ENCODE results near the gene POLD4. TPM values are rescaled to one million over a fixed set of nuclear protein-coding genes. Genes with fewer than 3 reads are reported as not detected.

The POLD4 gene
- total RNA-seq, 2 experiments from 2014 or later: 52.7 to 53.7 TPM

GRCh38 chr11:67366961-67367760 lies 13.8 kb upstream of the POLD4 start:
- POLR2A ChIA-PET: no interaction called here
- DNase-seq: no peak
- Mint-ChIP-seq H3K4me1 (peaks cover 47% of the 10 kb centered on the region), H3K27me3 (peaks cover 61% of the 10 kb centered on the region), H3K27ac (no peak overlapping the region), H3K36me3 (ENCODE audit: low read depth) (no peaks in the 10 kb centered on the region), H3K4me3 (no peak overlapping the region), H3K9me3 (no peaks in the 10 kb centered on the region)
- CTCF ChIA-PET: interaction anchor here (0.9 to 38.4 kb wide), 3 partner anchors 4 to 21 kb away, joined by 3 to 841 read pairs (median 841); partner anchors contain the start of genes CLCF1, POLD4, PPP1CA and RAD9A

DNA sequence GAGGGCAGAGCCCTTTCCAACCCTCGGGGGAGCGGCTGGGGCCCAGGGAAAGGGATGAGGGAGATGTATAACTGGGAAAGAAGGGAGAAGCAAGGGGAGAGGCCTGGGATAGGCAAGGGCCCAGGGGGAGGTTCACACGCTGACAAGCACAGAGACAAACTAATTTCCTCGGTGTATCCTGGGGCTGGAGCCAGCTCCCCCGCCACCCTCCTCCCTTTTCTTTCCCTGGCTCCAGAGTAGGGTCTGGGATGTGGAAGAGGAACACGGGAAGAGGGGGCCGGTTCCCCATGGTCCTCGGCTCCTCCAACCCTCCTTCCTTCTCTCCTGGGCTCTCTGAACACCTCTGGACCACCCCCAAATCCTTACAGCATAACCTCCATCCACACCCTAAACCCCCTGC lies 13.2 kb upstream of the POLD4 start:
- POLR2A ChIA-PET: no interaction called here
- CTCF ChIA-PET: interaction anchor here (0.7 to 30.3 kb wide), 3 partner anchors 9 to 20 kb away, joined by 3 to 841 read pairs (median 3); partner anchors contain the start of genes CLCF1, PPP1CA, RAD9A and TBC1D10C
- no peak for DNase-seq
- Mint-ChIP-seq H3K9me3 (no peaks in the 10 kb centered on the region), H3K4me1 (peaks cover 44% of the 10 kb centered on the region), H3K4me3 (no peak overlapping the region), H3K27ac (no peak overlapping the region), H3K36me3 (ENCODE audit: low read depth) (no peaks in the 10 kb centered on the region), H3K27me3 (peaks cover 60% of the 10 kb centered on the region)

GRCh38 chr11:67365736-67366444 lies 12.5 kb upstream of the POLD4 start:
- H3K27me3 Mint-ChIP-seq: peaks cover 58% of the 10 kb centered on the region
- CTCF ChIA-PET: interaction anchor here (0.7 to 30.3 kb wide), 4 partner anchors 8 to 20 kb away, joined by 3 to 841 read pairs (median 24); partner anchors contain the start of genes CLCF1, POLD4, PPP1CA and RAD9A
- no peak overlapping the region for H3K27ac Mint-ChIP-seq
- peaks cover 41% of the 10 kb centered on the region for H3K4me1 Mint-ChIP-seq
- DNase-seq: no peak
- POLR2A ChIA-PET: no interaction called here
- no peaks in the 10 kb centered on the region for H3K9me3 Mint-ChIP-seq
- no peaks in the 10 kb centered on the region for H3K36me3 Mint-ChIP-seq (ENCODE audit: low read depth)
- no peak overlapping the region for H3K4me3 Mint-ChIP-seq

DNA sequence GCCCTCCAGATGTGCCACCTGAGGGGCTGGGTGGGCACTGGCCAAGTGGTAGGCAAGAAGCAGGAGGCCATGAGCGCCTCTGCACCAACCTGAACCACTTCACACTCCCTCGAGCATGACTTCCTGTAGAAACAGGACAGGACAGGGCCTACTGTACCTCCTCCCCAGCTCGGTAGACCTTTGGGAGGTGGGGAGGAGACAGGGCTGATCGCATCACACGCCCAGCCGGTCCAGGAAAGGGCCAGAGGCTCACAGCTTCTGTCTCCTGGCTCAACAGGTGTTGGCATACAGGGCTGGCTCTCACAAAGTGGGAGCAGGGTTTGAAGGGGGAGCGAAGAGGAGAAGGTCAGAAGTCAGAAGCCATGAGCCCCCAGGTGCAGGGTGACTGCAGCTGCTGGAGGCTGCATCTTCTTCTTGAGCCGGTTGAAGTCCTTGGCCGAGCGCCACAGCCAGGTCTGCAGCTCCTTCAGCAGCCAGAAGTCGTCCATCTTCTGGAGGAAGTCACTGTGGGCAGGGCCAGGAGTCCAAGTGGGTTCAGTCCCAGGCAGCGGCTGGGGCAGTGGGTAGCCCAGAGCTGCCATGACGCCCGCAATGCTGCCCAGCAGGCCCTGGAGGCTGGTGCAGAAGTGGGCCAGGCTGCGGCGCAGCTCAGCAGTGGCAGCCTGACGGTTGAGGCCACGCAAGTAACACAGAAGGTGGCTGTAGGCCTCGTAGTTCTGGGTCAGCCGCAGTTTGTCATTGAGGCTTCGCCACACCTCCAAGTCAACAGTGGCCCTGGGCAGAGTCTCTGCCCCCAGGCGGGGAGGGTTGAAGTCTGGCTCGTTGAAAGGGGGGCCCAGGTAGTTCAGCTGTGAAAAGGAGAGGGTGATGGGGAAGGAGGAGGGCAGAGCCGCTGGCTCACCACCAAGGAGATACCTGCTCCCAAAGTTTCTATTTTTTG lies 11.7 kb upstream of the POLD4 start:
- ChIA-PET CTCF (interaction anchor here (1.4 to 30.3 kb wide), 3 partner anchors 9 to 21 kb away, joined by 3 to 841 read pairs (median 44); partner anchors contain the start of genes CLCF1, POLD4, PPP1CA and RAD9A), POLR2A (no interaction called here)
- H3K4me1 Mint-ChIP-seq: peaks cover 36% of the 10 kb centered on the region
- H3K4me3 Mint-ChIP-seq: no peak overlapping the region
- H3K27ac Mint-ChIP-seq: peak overlapping the region; percentile 60
- peaks cover 51% of the 10 kb centered on the region for H3K27me3 Mint-ChIP-seq
- no peaks in the 10 kb centered on the region for H3K36me3 Mint-ChIP-seq (ENCODE audit: low read depth)
- no peaks in the 10 kb centered on the region for H3K9me3 Mint-ChIP-seq
- no peak for DNase-seq

DNA sequence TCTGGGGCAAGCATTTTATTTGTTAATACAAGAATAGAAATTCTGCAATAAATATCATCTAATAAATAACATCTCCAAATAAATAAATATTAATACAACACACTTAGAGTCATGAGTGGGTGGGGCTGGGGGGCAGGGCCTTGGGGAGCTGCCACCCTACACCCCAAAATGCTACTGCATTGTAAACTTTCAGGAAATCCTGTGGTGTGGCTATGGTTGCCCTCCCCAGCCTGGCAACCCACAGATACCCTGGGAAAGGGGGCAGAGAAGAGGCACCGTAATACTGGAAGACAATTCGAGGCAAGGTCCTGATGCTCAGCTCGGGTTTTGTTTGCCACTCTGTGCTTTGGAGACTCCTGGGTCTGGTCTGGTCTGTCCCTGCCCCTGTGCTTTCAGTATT lies 10.8 kb upstream of the POLD4 start:
- ChIA-PET POLR2A (no interaction called here), CTCF (interaction anchor here (6.0 to 30.3 kb wide), 2 partner anchors 13 to 22 kb away, joined by 44 to 841 read pairs; partner anchors contain the start of genes CLCF1, POLD4, PPP1CA and RAD9A)
- Mint-ChIP-seq H3K27me3 (peaks cover 42% of the 10 kb centered on the region), H3K9me3 (no peaks in the 10 kb centered on the region), H3K4me3 (no peak overlapping the region), H3K36me3 (ENCODE audit: low read depth) (no peaks in the 10 kb centered on the region), H3K4me1 (peaks cover 29% of the 10 kb centered on the region), H3K27ac (no peak overlapping the region)
- DNase-seq: no peak

GRCh38 chr11:67357831-67358670 lies 4.7 kb upstream of the POLD4 start:
- ChIA-PET POLR2A (no interaction called here), CTCF (interaction anchor here (1.0 to 30.3 kb wide), 5 partner anchors 8 to 150 kb away, joined by 3 to 841 read pairs (median 3); partner anchors contain the start of genes CDK2AP2, CLCF1, PPP1CA and RAD9A)
- no peak for DNase-seq
- Mint-ChIP-seq H3K27me3 (peaks cover 29% of the 10 kb centered on the region), H3K4me3 (no peak overlapping the region), H3K4me1 (peaks cover 25% of the 10 kb centered on the region), H3K9me3 (no peaks in the 10 kb centered on the region), H3K27ac (no peak overlapping the region), H3K36me3 (ENCODE audit: low read depth) (no peaks in the 10 kb centered on the region)

GRCh38 chr11:67356864-67357561 lies 3.7 kb upstream of the POLD4 start:
- Mint-ChIP-seq H3K27me3 (peaks cover 19% of the 10 kb centered on the region), H3K27ac (peak overlapping the region; percentile 79), H3K4me3 (peak overlapping the region; percentile 28), H3K9me3 (no peaks in the 10 kb centered on the region), H3K4me1 (peaks cover 26% of the 10 kb centered on the region), H3K36me3 (ENCODE audit: low read depth) (peaks cover 3% of the 10 kb centered on the region)
- ChIA-PET POLR2A (no interaction called here), CTCF (interaction anchor here (0.6 to 30.3 kb wide), 14 partner anchors 11 to 335 kb away, joined by 3 to 841 read pairs (median 3); partner anchors contain the start of genes CDK2AP2, CLCF1, PPP1CA and RAD9A)
- DNase-seq: peak; percentile 79

- H3K9me3 Mint-ChIP-seq: no peaks in the 10 kb centered on the region
- peak overlapping the region; percentile 28 for H3K4me3 Mint-ChIP-seq
- ChIA-PET CTCF (interaction anchor here (0.9 to 30.3 kb wide), 12 partner anchors 9 to 334 kb away, joined by 3 to 841 read pairs (median 3); partner anchors contain the start of genes CLCF1, PPP1CA, RAD9A and TBC1D10C), POLR2A (no interaction called here)
- peaks cover 15% of the 10 kb centered on the region for H3K27me3 Mint-ChIP-seq
- H3K27ac Mint-ChIP-seq: peak overlapping the region; percentile 79
- peaks cover 30% of the 10 kb centered on the region for H3K4me1 Mint-ChIP-seq
- peaks cover 3% of the 10 kb centered on the region for H3K36me3 Mint-ChIP-seq (ENCODE audit: low read depth)
- DNase-seq: no peak
Observed at GRCh38 chr11:67356387-67356863, 3.1 kb upstream of the POLD4 start.

DNA sequence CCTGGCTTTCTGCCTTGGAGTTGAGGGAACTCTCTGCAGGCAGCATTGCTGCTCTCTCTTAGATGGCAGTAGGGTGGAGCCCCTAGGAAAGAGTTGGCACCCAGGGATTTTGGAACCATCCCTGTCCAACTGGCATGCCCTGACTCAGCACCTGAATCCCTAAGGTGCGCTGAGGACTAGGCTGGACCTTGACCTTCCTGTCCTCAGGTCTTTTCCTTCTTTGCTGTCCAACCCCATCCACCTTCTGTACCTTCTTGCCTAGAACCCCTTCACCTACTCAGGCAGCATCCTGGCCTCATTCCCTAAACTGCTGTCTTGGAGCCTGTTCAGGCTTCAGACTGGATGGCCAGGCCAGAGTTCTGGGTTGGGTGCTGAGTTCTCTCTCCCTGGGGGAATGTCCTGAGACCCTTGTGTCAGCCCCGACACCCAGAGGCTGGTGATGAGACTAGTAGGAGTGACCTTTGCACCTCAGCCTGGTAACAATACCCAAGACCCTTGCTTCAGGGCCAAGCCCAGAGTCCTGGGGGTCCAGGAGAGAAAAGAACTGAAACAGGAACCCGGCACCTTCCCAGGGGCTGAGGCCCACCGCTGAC lies 2.5 kb upstream of the POLD4 start:
- Mint-ChIP-seq H3K36me3 (ENCODE audit: low read depth) (peaks cover 8% of the 10 kb centered on the region), H3K4me3 (no peak overlapping the region), H3K9me3 (no peaks in the 10 kb centered on the region), H3K27ac (peak overlapping the region; percentile 72), H3K4me1 (peaks cover 35% of the 10 kb centered on the region), H3K27me3 (peaks cover 12% of the 10 kb centered on the region)
- POLR2A ChIA-PET: no interaction called here
- CTCF ChIA-PET: interaction anchor here (1.4 to 30.3 kb wide), 5 partner anchors 10 to 291 kb away, joined by 3 to 841 read pairs (median 4); partner anchors contain the start of genes CLCF1, PPP1CA, RAD9A and TBC1D10C
- DNase-seq: no peak

GRCh38 chr11:67355023-67355793 lies 1.9 kb upstream of the POLD4 start:
- peaks cover 8% of the 10 kb centered on the region for H3K36me3 Mint-ChIP-seq (ENCODE audit: low read depth)
- H3K27ac Mint-ChIP-seq: peak overlapping the region; percentile 99
- CTCF ChIA-PET: interaction anchor here (1.0 to 30.3 kb wide), 5 partner anchors 9 to 292 kb away, joined by 3 to 841 read pairs (median 3); partner anchors contain the start of genes CLCF1, PPP1CA, RAD9A and TBC1D10C
- no peaks in the 10 kb centered on the region for H3K9me3 Mint-ChIP-seq
- POLR2A ChIA-PET: no interaction called here
- peaks cover 12% of the 10 kb centered on the region for H3K27me3 Mint-ChIP-seq
- DNase-seq: no peak
- peak overlapping the region; percentile 7 for H3K4me3 Mint-ChIP-seq
- peaks cover 36% of the 10 kb centered on the region for H3K4me1 Mint-ChIP-seq
